ENCODE measurements around the gene MEGF11. TPM values are rescaled to one million over a fixed set of nuclear protein-coding genes. Genes with fewer than 3 reads are reported as not detected.

The MEGF11 gene
- polyA plus RNA-seq, 3 donors: 2.6 to 3.5 (median 2.7) TPM

GRCh38 chr15:66066005-66066404 is 187.5 kb downstream of the MEGF11 start:
- DNase-seq: no peak

GRCh38 chr15:66065325-66065724 is 188.2 kb downstream of the MEGF11 start:
- DNase-seq: no peak

GRCh38 chr15:66063147-66063546 is 190.4 kb downstream of the MEGF11 start:
- no peak for DNase-seq

GRCh38 chr15:66057089-66057488 is 196.5 kb downstream of the MEGF11 start:
- no peak for DNase-seq

- no peak for DNase-seq
These were observed 199.6 kb downstream of the MEGF11 start for GRCh38 chr15:66053991-66054390.

- DNase-seq: no peak
These were observed 201.7 kb downstream of the MEGF11 start for GRCh38 chr15:66051833-66052232.

GRCh38 chr15:66050264-66050663 is 203.3 kb downstream of the MEGF11 start:
- DNase-seq: no peak

GRCh38 chr15:66049353-66049752 is 204.2 kb downstream of the MEGF11 start:
- no peak for DNase-seq

GRCh38 chr15:66047321-66048024 is 206.1 kb downstream of the MEGF11 start:
- DNase-seq: no peak

GRCh38 chr15:66046751-66047150 is 206.8 kb downstream of the MEGF11 start:
- no peak for DNase-seq

- DNase-seq: no peak
These were observed 207.2 kb downstream of the MEGF11 start for GRCh38 chr15:66046326-66046725.

GRCh38 chr15:66045542-66045941 is 208.0 kb downstream of the MEGF11 start:
- DNase-seq: no peak

- DNase-seq: no peak
These were observed 208.7 kb downstream of the MEGF11 start for GRCh38 chr15:66044837-66045236.

GRCh38 chr15:66043264-66043663 is 210.3 kb downstream of the MEGF11 start:
- no peak for DNase-seq

- DNase-seq: no peak
These were observed 210.9 kb downstream of the MEGF11 start for GRCh38 chr15:66042624-66043023.

GRCh38 chr15:66041276-66041675 is 212.3 kb downstream of the MEGF11 start:
- no peak for DNase-seq

GRCh38 chr15:66040211-66040892 is 213.2 kb downstream of the MEGF11 start:
- no peak for DNase-seq

- no peak for DNase-seq
These were observed 214.3 kb downstream of the MEGF11 start for GRCh38 chr15:66039117-66039871.

GRCh38 chr15:66038387-66039116 is 215.0 kb downstream of the MEGF11 start:
- no peak for DNase-seq

- DNase-seq: no peak
These were observed 216.7 kb downstream of the MEGF11 start for GRCh38 chr15:66036859-66037258.

GRCh38 chr15:66035901-66036300 is 217.6 kb downstream of the MEGF11 start:
- no peak for DNase-seq

- no peak for DNase-seq
These were observed 220.4 kb downstream of the MEGF11 start for GRCh38 chr15:66033143-66033542.
